ENCODE results near the gene B4GALT2.
A peak's percentile ranks its signal among the peaks of the same experiment; 100 is the strongest.

DNA sequence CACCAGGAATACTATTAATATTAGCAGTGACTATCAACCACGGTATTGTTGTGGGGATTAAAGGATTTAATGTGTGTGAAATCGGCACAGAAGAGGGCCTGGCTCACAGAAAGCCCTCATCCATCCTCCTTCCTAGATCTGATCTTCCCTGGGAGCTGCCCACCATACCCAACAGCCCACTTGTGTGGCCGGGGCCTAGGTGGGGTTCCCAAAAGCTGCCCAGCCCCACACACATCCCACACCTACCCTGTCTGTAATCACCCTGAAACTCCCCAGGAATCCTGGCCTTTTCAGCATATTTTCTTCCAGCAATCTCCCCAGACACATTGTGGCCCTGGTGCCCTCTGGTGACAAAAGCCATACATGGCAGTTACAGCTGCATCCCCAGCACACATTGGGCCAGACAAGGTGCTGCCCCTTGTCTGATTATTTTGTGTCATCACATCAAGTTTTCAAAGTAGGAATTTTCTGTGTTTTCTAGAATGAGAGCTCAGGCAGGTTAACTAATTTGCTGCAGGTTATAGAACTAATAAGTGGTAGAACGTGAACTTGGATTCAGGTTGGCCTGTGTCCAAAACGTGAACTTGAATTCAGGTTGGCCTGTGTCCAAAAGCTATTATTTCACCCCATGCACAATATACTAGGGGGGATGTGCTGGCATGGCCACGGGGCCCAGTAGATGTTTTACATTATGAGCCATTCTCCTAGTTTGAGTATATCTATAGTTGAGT, 57.6 kb downstream of the B4GALT2 start:
- TF ChIP-seq EZH2 (IDR thresholded peaks at IDR 0.05; ENCODE audit: borderline replicate concordance, insufficient read depth, low read depth, low read length, poor library complexity, severe bottlenecking), result no peak
- TF ChIP-seq, protein P1, sequence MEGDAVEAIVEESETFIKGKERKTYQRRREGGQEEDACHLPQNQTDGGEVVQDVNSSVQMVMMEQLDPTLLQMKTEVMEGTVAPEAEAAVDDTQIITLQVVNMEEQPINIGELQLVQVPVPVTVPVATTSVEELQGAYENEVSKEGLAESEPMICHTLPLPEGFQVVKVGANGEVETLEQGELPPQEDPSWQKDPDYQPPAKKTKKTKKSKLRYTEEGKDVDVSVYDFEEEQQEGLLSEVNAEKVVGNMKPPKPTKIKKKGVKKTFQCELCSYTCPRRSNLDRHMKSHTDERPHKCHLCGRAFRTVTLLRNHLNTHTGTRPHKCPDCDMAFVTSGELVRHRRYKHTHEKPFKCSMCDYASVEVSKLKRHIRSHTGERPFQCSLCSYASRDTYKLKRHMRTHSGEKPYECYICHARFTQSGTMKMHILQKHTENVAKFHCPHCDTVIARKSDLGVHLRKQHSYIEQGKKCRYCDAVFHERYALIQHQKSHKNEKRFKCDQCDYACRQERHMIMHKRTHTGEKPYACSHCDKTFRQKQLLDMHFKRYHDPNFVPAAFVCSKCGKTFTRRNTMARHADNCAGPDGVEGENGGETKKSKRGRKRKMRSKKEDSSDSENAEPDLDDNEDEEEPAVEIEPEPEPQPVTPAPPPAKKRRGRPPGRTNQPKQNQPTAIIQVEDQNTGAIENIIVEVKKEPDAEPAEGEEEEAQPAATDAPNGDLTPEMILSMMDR (IDR thresholded peaks at IDR 0.05), result peak; percentile 88
